B cell (primary cell): ENCODE measurements around the gene SYCE3.

Source experiments
- CTCF ChIP-seq: fragments of 200-600 bp; IDR thresholded peaks from one replicate; pipeline ENCODE4 v1.8.0; 2022; ENCODE audit warnings: antibody characterized with exemption, mild to moderate bottlenecking
- EZH2 ChIP-seq: IDR thresholded peaks from 2 replicates; pipeline ENCODE4 v1.6.1; 2012; ENCODE audit warnings: borderline replicate concordance, low read depth, mild to moderate bottlenecking, moderate library complexity, low read length; ENCODE audit not compliant: insufficient read depth, poor library complexity, severe bottlenecking

- TF ChIP-seq CTCF (no peak), EZH2 (no peak)
Measured at GRCh38 chr22:50527921-50528681, 34.6 kb downstream of the SYCE3 start.
